Gastrocnemius medialis (tissue), 4 donors: ENCODE measurements around the gene TTN. TPM values are rescaled to one million over a fixed set of nuclear protein-coding genes. Genes with fewer than 3 reads are reported as not detected.

Experiments used
- ATAC-seq, 2 donors: fragments of 150-250 bp; one replicate each; pipeline ENCODE4 v1.9.1; 2016
- DNase-seq, 2 donors: peaks; one replicate each; pipeline ENCODE4 v3.0.0-alpha.2; 2019
- H3K27ac ChIP-seq, 4 donors: fragments of 200-600 bp; sonication (generic); 1 replicate in 1 of 4; 2 replicates in 3 of 4; pipeline ENCODE4 v1.5.1; 2016 to 2018; ENCODE audit warnings: mild to moderate bottlenecking in 2 of 4, moderate library complexity in 1 of 4
- H3K27me3 ChIP-seq, 3 donors: fragments of 200-600 bp; sonication (generic) in 2 of 3; 1 replicate in 1 of 3; 2 replicates in 2 of 3; pipeline versions ENCODE4 v1.5.1 to v1.6.0; 2016 to 2019; ENCODE audit warnings: mild to moderate bottlenecking in 1 of 3, moderate library complexity in 1 of 3
- H3K36me3 ChIP-seq, 2 donors: fragments of 200-600 bp; sonication (generic) in 1 of 2; one replicate each; pipeline ENCODE4 v1.5.1; 2017 to 2018
- H3K4me1 ChIP-seq, 2 donors: fragments of 200-600 bp; sonication (generic) in 1 of 2; one replicate each; pipeline ENCODE4 v1.5.1; 2016 to 2017; ENCODE audit warnings: mild to moderate bottlenecking in 2 of 2
- H3K4me3 ChIP-seq, 4 donors: fragments of 200-600 bp; sonication (generic) in 3 of 4; 1 replicate in 1 of 4; 2 replicates in 3 of 4; pipeline ENCODE4 v1.5.1; 2016 to 2019; ENCODE audit warnings: mild to moderate bottlenecking in 2 of 4
- H3K9me3 ChIP-seq, 3 donors: fragments of 200-600 bp; sonication (generic) in 2 of 3; 1 replicate in 1 of 3; 2 replicates in 2 of 3; pipeline ENCODE4 v1.5.1; 2016 to 2019
- CTCF ChIP-seq, 5 experiments: fragments of 450-650 bp in 3 of 5; fragments of 200-600 bp in 2 of 5; sonication (generic) in 2 of 5; IDR thresholded peaks in 4 of 5; conservative IDR thresholded peaks in 1 of 5; 1 replicate in 4 of 5; 2 replicates in 1 of 5; pipeline ENCODE4 v1.5.1; 2016 to 2019; ENCODE audit warnings: antibody characterized with exemption in 5 of 5, mild to moderate bottlenecking in 3 of 5, moderate library complexity in 3 of 5
- POLR2A ChIP-seq, 2 donors: fragments of 450-650 bp; IDR thresholded peaks; one replicate each; pipeline ENCODE4 v1.6.1; 2017; ENCODE audit warnings: antibody characterized with exemption in 2 of 2, mild to moderate bottlenecking in 2 of 2, moderate library complexity in 2 of 2
- in situ Hi-C, 4 donors: fragments of 200-750 bp; cut with MboI; loops; one replicate each; pipeline versions ENCODE4 v1.15.0 to v1.8.0; 2017; ENCODE audit warnings: low sequenced_read_pairs in 4 of 4
- intact Hi-C: fragments of 100-400 bp; cut with DNase I; formaldehyde crosslinking; loops from one replicate; pipeline ENCODE4 v1.15.1; 2023; ENCODE audit warnings: low total_unique reads
- total RNA-seq, 4 donors: library from RNA; depleted of rRNA; stranded (reverse); fragments of >200 nt; gene quantifications; one replicate each; pipeline versions ENCODE4 v1.1.0 to v1.2.3, GENCODE V29; 2016

The TTN gene
- total RNA-seq, 4 donors from 2014 or later = 4,552 to 9,701 (median 7,268) TPM

- in situ Hi-C loops = loop anchor here in 1 of 4 donors (5.0 kb wide), 1 partner anchor 57 kb away; no protein-coding TSS in a partner anchor
- intact Hi-C loops = no loop called here
- Histone ChIP-seq H3K9me3 (no peaks in the 10 kb centered on the region), H3K4me1 (peaks cover 44 to 51% of the 10 kb centered on the region in 2 donors), H3K4me3 (peak overlapping the region; percentile 57 to 88 (median 74)), H3K27ac (peak overlapping the region; percentile 79 to 99 (median 98)), H3K36me3 (peaks cover 4 to 58% of the 10 kb centered on the region in 2 donors), H3K27me3 (no peaks in the 10 kb centered on the region)
- ATAC-seq (no peak), DNase-seq (no peak)
- TF ChIP-seq CTCF (IDR thresholded peaks at IDR 0.05 in 4 of 5, conservative IDR thresholded peaks at IDR 0.05 in 1 of 5) = no peak
- no peak for TF ChIP-seq POLR2A (IDR thresholded peaks at IDR 0.05)
These were observed 1.8 kb downstream of the TTN start for GRCh38 chr2:178805457-178805856.

GRCh38 chr2:178804791-178805190, 2.4 kb downstream of the TTN start:
- Histone ChIP-seq H3K27ac (peak overlapping the region; percentile 79 to 99 (median 98)), H3K4me3 (peak overlapping the region; percentile 57 to 88 (median 74)), H3K9me3 (no peaks in the 10 kb centered on the region), H3K36me3 (peaks cover 4 to 64% of the 10 kb centered on the region in 2 donors), H3K4me1 (peaks cover 47 to 50% of the 10 kb centered on the region in 2 donors), H3K27me3 (no peaks in the 10 kb centered on the region)
- in situ Hi-C loops = loop anchor here in 1 of 4 donors (5.0 kb wide), 1 partner anchor 58 kb away; no protein-coding TSS in a partner anchor
- peak in 1 of 2 donors; percentile 45 for TF ChIP-seq POLR2A (IDR thresholded peaks at IDR 0.05)
- peak; percentile 65 to 93 (median 86) for TF ChIP-seq CTCF (IDR thresholded peaks at IDR 0.05 in 4 of 5, conservative IDR thresholded peaks at IDR 0.05 in 1 of 5)
- ATAC-seq (peak; percentile 23 to 28), DNase-seq (peak; percentile 59 to 65)
- intact Hi-C loops = loop anchor here (5.0 kb wide), 2 partner anchors 47 to 72 kb away; no protein-coding TSS in a partner anchor

GRCh38 chr2:178800510-178800909, 6.7 kb downstream of the TTN start:
- ATAC-seq = peak; percentile 54 to 67

GRCh38 chr2:178799305-178799704, 7.9 kb downstream of the TTN start:
- no peak for DNase-seq
- Histone ChIP-seq H3K4me3 (no peak overlapping the region), H3K4me1 (peaks cover 90 to 95% of the 10 kb centered on the region in 2 donors), H3K27ac (peak overlapping the region; percentile 60 to 98 (median 88)), H3K36me3 (peaks cover 5 to 98% of the 10 kb centered on the region in 2 donors), H3K9me3 (no peaks in the 10 kb centered on the region), H3K27me3 (no peaks in the 10 kb centered on the region)
- no peak for ATAC-seq
- intact Hi-C loops = no loop called here
- in situ Hi-C loops = loop anchor here (5.0 to 25.0 kb wide), 4 partner anchors 112 to 187 kb away; no protein-coding TSS in a partner anchor
- TF ChIP-seq POLR2A (IDR thresholded peaks at IDR 0.05) (no peak), CTCF (IDR thresholded peaks at IDR 0.05 in 4 of 5, conservative IDR thresholded peaks at IDR 0.05 in 1 of 5) (no peak)

More at GRCh38 chr2:178800510-178800909, 6.7 kb downstream of the TTN start:
- Histone ChIP-seq H3K4me1 (peaks cover 78 to 86% of the 10 kb centered on the region in 2 donors), H3K4me3 (peak overlapping the region in 1 of 4 donors; percentile 23), H3K27me3 (no peaks in the 10 kb centered on the region), H3K36me3 (peaks cover 7 to 96% of the 10 kb centered on the region in 2 donors), H3K27ac (peak overlapping the region; percentile 60 to 98 (median 88)), H3K9me3 (no peaks in the 10 kb centered on the region)
- in situ Hi-C loops = no loop called here
- peak; percentile 69 to 79 for DNase-seq
- TF ChIP-seq POLR2A (IDR thresholded peaks at IDR 0.05) (no peak), CTCF (IDR thresholded peaks at IDR 0.05 in 4 of 5, conservative IDR thresholded peaks at IDR 0.05 in 1 of 5) (no peak)
- intact Hi-C loops = loop anchor here (5.0 kb wide), 2 partner anchors 43 to 68 kb away; no protein-coding TSS in a partner anchor
